Ishikawa (cell line): Measurements from ENCODE around the gene KRTAP23-1.

Source experiments
- CREB1 ChIP-seq: IDR thresholded peaks from 2 replicates; pipeline ENCODE4 v1.6.1; 2012; ENCODE audit warnings: low read depth
- RAD21 ChIP-seq: IDR thresholded peaks from 2 replicates; pipeline ENCODE4 v1.6.1; 2012; ENCODE audit warnings: low read depth
- TF ChIP-seq, protein P1 (sequence below): IDR thresholded peaks from 2 replicates; pipeline ENCODE4 v1.6.1; 2012

DNA sequence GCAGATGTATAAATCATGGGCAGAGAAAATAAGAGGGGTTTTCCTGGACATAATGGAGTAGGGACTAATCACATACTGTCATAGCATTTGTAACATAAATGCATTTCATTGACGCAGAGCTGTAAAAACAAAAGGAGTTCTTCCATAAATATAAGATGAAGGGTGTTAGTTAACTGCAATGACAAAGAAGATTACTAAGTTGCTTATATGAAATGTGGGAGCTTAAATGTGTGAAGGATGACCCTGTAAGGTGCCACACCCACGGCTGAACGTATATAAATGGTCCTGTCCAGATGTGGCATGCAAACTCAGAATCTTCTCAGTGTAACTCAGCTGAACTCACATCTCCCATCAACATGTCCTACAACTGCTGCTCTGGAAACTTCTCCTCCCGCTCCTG lies 47.3 kb upstream of the KRTAP23-1 start, which contains the start of gene KRTAP13-1:
- TF ChIP-seq, protein P1, sequence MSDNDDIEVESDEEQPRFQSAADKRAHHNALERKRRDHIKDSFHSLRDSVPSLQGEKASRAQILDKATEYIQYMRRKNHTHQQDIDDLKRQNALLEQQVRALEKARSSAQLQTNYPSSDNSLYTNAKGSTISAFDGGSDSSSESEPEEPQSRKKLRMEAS: no peak
- TF ChIP-seq CREB1 (no peak), RAD21 (no peak)
